ENCODE results near the gene HINFP. TPM values are rescaled to one million over a fixed set of nuclear protein-coding genes. Genes with fewer than 3 reads are reported as not detected.

The HINFP gene
- total and polyA plus RNA-seq, 9 of the 15 experiments (the other 6 are each of a cell fraction or from before 2014, with no cell fraction given): 13.8 to 34.1 (median 22.5) TPM

DNA sequence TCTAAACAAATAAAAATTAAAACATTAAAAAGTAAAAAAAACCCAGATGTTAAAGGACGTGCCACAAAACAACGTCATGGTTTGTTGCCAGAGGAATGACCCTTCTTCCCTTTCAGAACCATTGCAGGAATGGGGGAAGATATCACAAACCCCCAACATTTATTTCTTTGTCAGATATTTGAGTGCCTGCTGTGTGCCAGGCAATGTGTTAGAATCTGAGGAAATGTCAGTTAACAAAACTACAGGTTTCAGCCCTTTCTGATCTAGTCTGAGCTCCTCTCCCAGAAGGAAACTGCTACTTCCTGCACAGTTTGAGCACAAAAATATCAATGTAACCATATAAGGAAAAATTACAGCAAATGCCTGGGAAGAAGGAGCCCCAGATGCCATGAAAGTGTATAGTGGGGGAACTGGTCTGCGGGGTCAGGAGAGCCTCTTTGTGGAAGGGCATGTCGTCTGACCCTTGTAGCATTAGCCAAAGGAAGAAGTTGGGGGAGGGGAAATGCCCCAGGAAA lies 56.8 kb downstream of the HINFP start:
- no peak overlapping the region for H3K27ac ChIP-seq (ENCODE audit: extremely low read depth, low read depth, low read length)
- no TSS peak for BruUV-seq (replicated peaks)
- TF ChIP-seq TAF7 (tag; IDR thresholded peaks at IDR 0.05): no peak
- 0 out of 2 replicates have a peak, but pooled peaks have one; percentile 11 for TF ChIP-seq ETV1 (tag; conservative IDR thresholded peaks at IDR 0.05; ENCODE audit: low read depth)
- no peaks in the 10 kb centered on the region for H3K79me2 ChIP-seq (ENCODE audit: control insufficient read depth, insufficient read depth, low read length)
- no peaks in the 10 kb centered on the region for H3K27me3 ChIP-seq (ENCODE audit: control insufficient read depth in 2 of 2, insufficient read depth in 2 of 2, low read length in 2 of 2)
- H2AFZ ChIP-seq (ENCODE audit: low read depth, low read length): 0 out of 2 replicates have a peak overlapping the region, but pooled peaks have one; percentile 43
- H3K4me2 ChIP-seq (ENCODE audit: insufficient read depth, low read length): no peak overlapping the region
- ATAC-seq (no peak), DNase-seq (ENCODE audit: extremely low read depth in 1 of 4, low spot score in 3 of 4) (no peak), FAIRE-seq (no peak)
- no peaks in the 10 kb centered on the region for H3K9me1 ChIP-seq (ENCODE audit: control insufficient read depth, insufficient read depth, low read length)
- 26% methylated on average over 4 of the region's 4 CpGs for WGBS (ENCODE audit: insufficient coverage, low coverage, missing lambda C conversion rate)
- no peak overlapping the region for H3K9ac ChIP-seq (ENCODE audit: insufficient read depth in 1 of 2, low read depth in 2 of 2, low read length in 2 of 2)
- no peak overlapping the region for H3K4me3 ChIP-seq
- ChIA-PET POLR2A (interaction anchor here (1.2 kb wide), 1 partner anchor 11 kb away, joined by 5 read pairs; no protein-coding TSS in a partner anchor), CTCF (ENCODE audit: low intra/inter-chr PET ratio) (no interaction called here)
- peaks cover 24 to 41% of the 10 kb centered on the region in 2 experiments for H3K4me1 ChIP-seq (replicated peaks in 1 of 2; ENCODE audit: control insufficient read depth in 2 of 2, insufficient read depth in 2 of 2, low read length in 2 of 2)
- no peaks in the 10 kb centered on the region for H4K20me1 ChIP-seq (replicated peaks; ENCODE audit: control insufficient read depth, insufficient read depth, low read length)
- intact Hi-C loops (cut with micrococcal nuclease) (no loop called here), in situ Hi-C loops (cut with MboI) (no loop called here)
- H3K36me3 ChIP-seq (ENCODE audit: control insufficient read depth, insufficient read depth, low read length): no peaks in the 10 kb centered on the region
- H3K9me3 ChIP-seq (replicated peaks; ENCODE audit: control insufficient read depth, insufficient read depth, low read depth, low read length): no peaks in the 10 kb centered on the region

DNA sequence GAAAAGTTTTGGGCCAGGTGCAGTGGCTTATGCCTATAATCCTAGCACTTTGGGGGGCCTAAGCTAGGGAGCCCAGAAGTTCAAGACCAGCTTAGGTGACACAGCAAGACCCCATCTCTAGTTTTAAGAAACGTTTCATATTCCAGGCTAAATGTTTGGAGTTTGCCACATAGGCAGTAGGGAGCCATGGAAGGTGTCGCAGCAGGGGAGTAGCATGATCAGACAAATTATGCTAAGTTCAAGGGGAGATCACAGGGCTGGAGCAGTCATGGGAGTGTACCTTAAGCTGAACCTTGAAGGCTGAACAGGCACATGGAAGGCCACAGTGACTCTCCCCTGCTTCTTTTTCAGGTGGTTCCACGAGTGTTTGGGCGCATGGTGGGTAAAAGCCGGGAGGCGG lies 58.0 kb downstream of the HINFP start:
- no TSS peak for BruUV-seq (replicated peaks)
- no peak overlapping the region for H3K27ac ChIP-seq (ENCODE audit: extremely low read depth, low read depth, low read length)
- peaks cover 0 to 5% of the 10 kb centered on the region in 2 experiments; a peak in 1 of 5 replicates for H3K27me3 ChIP-seq (ENCODE audit: control insufficient read depth in 2 of 2, insufficient read depth in 2 of 2, low read length in 2 of 2)
- H3K9me3 ChIP-seq (replicated peaks; ENCODE audit: control insufficient read depth, insufficient read depth, low read depth, low read length): no peaks in the 10 kb centered on the region
- 59% methylated on average over 6 of the region's 6 CpGs for WGBS (ENCODE audit: insufficient coverage, low coverage, missing lambda C conversion rate)
- peaks cover 23 to 34% of the 10 kb centered on the region in 2 experiments for H3K4me1 ChIP-seq (replicated peaks in 1 of 2; ENCODE audit: control insufficient read depth in 2 of 2, insufficient read depth in 2 of 2, low read length in 2 of 2)
- ChIA-PET POLR2A (interaction anchor here (0.6 to 0.9 kb wide), 3 partner anchors 37 to 73 kb away, joined by 3 to 4 read pairs (median 3); partner anchors contain the start of gene C2CD2L), CTCF (ENCODE audit: low intra/inter-chr PET ratio) (no interaction called here)
- H4K20me1 ChIP-seq (replicated peaks; ENCODE audit: control insufficient read depth, insufficient read depth, low read length): no peaks in the 10 kb centered on the region
- ATAC-seq (no peak), FAIRE-seq (no peak), DNase-seq (ENCODE audit: extremely low read depth in 1 of 4, low spot score in 3 of 4) (no peak)
- H3K9ac ChIP-seq (ENCODE audit: insufficient read depth in 1 of 2, low read depth in 2 of 2, low read length in 2 of 2): no peak overlapping the region
- H3K79me2 ChIP-seq (ENCODE audit: control insufficient read depth, insufficient read depth, low read length): no peaks in the 10 kb centered on the region
- H3K4me3 ChIP-seq: no peak overlapping the region
- no peak overlapping the region for H3K4me2 ChIP-seq (ENCODE audit: insufficient read depth, low read length)
- H2AFZ ChIP-seq (ENCODE audit: low read depth, low read length): no peak overlapping the region
- no peaks in the 10 kb centered on the region for H3K9me1 ChIP-seq (ENCODE audit: control insufficient read depth, insufficient read depth, low read length)
- H3K36me3 ChIP-seq (ENCODE audit: control insufficient read depth, insufficient read depth, low read length): no peaks in the 10 kb centered on the region
- in situ Hi-C loops (cut with MboI) (no loop called here), intact Hi-C loops (cut with micrococcal nuclease) (no loop called here)
- TF ChIP-seq RBM25 (IDR thresholded peaks at IDR 0.05; ENCODE audit: low read depth, low read length, severe bottlenecking): peak; percentile 65
- peak; percentile 68 for TF ChIP-seq ZFP36 (IDR thresholded peaks at IDR 0.05; ENCODE audit: low read depth, low read length, partially characterized antibody)
- 0 out of 2 replicates have a peak, but pooled peaks have one; percentile 21 for TF ChIP-seq PTBP1 (IDR thresholded peaks at IDR 0.05; ENCODE audit: low read depth, low read length)
- TF ChIP-seq, protein P1, sequence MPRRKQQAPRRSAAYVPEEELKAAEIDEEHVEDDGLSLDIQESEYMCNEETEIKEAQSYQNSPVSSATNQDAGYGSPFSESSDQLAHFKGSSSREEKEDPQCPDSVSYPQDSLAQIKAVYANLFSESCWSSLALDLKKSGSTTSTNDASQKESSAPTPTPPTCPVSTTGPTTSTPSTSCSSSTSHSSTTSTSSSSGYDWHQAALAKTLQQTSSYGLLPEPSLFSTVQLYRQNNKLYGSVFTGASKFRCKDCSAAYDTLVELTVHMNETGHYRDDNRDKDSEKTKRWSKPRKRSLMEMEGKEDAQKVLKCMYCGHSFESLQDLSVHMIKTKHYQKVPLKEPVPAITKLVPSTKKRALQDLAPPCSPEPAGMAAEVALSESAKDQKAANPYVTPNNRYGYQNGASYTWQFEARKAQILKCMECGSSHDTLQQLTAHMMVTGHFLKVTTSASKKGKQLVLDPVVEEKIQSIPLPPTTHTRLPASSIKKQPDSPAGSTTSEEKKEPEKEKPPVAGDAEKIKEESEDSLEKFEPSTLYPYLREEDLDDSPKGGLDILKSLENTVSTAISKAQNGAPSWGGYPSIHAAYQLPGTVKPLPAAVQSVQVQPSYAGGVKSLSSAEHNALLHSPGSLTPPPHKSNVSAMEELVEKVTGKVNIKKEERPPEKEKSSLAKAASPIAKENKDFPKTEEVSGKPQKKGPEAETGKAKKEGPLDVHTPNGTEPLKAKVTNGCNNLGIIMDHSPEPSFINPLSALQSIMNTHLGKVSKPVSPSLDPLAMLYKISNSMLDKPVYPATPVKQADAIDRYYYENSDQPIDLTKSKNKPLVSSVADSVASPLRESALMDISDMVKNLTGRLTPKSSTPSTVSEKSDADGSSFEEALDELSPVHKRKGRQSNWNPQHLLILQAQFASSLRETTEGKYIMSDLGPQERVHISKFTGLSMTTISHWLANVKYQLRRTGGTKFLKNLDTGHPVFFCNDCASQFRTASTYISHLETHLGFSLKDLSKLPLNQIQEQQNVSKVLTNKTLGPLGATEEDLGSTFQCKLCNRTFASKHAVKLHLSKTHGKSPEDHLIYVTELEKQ (CRISPR knock-in tag; IDR thresholded peaks at IDR 0.05): no peak
- peak; percentile 60; the same call in 1 of the 2 replicates for TF ChIP-seq BCOR (IDR thresholded peaks at IDR 0.05)
